Effector CD4-positive, alpha-beta T cell (primary cell): Measurements from ENCODE around the gene PSPH.

Experiments used
- DNase-seq: peaks from one replicate; pipeline ENCODE4 v3.0.0-alpha.2; 2020

Gene PSPH

GRCh38 chr7:55996856-55997500, 54.3 kb downstream of the PSPH start:
- no peak for DNase-seq

GRCh38 chr7:55992346-55992745, 58.9 kb downstream of the PSPH start:
- DNase-seq = no peak

DNA sequence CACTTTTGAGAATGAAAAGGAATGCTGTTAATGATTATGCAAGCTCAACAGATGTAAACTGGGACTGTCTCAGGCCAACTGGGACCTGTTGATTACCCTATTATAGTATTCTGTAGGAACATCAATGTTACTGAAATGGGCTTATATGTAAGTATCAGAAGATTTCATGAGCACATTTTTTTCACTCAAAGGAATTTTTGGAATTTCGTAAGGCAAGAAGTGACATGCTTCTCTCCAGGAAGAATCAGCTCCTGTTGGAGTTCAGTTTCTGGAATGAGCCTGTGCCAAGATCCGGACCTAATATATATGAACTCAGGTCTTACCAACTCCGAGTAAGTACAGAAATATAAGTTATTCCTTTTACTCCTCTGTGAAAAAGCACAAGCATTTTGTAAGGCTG, 67.7 kb downstream of the PSPH start:
- no peak for DNase-seq

GRCh38 chr7:55980266-55980665, 71.0 kb downstream of the PSPH start:
- no peak for DNase-seq

DNA sequence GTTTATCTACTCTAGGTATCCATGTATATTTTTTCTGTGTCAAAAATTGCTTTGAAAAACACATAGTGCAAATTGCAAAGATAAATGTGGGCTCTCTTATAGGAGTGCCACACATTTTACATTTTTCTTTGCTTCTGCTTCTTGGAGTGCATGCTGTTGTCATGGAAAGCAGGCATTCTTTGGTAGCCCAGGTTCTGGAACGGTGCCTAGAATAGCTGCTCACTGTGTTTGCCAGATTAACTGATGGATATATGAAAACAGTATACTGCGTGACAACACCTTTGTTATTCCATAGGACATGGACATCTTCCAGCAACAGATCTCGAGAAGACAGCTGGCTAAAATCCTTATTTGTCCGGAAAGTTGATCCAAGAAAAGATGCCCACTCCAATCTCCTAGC, 73.4 kb downstream of the PSPH start:
- no peak for DNase-seq

DNA sequence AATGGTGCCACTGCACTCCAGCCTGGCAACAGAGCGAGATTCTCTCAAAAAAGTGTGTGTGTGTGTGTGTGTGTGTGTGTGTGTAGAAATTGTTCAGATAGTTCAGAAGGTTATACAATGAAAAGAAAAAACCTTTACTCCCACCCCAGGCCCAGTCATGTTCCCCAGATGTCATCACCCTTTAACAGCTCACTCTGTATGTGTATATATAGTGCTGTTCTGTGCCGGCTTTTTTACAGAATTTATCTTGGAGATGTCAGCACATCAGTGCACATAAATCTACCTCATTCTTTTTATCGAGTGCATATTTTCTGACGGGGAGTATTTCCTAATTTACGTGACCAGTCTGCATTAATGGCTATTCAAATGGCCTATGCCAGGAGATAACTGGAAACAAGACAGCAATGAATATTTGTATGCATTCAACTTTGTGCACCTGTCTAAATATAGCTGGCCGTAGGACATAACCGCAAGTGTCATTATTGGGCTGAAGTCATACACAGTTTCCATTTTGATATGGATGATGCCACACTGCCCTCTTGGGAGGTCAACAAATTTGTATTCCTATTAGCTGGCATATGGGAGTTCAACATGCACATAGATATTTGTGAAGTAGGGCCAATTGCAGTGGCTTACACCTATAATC, 75.1 kb downstream of the PSPH start:
- DNase-seq = no peak

DNA sequence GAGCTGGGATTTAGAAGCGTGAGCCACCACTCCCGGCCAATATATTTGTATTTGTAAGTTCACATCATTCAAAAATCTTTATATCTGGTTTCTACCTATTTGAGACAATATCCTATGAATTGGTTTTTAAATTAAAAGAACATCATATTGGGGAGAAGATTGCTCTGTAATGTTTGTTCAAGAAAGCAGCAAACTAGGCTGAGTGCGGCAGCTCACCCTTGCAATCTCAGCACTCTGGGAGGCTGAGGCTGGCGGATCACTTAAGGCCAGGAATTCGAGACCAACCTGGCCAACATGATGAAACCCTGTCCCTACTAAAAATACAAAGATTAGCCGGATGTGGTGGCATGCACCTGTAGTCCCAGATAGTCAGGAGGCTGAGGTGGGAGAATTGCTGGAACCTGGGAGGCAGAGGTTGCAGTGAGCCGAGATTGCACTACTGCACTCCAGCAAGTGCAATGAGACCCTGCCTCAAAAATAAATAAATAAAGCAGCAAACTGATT, 77.4 kb downstream of the PSPH start:
- no peak for DNase-seq

- no peak for DNase-seq
These were observed 80.3 kb downstream of the PSPH start for GRCh38 chr7:55970978-55971377.

DNA sequence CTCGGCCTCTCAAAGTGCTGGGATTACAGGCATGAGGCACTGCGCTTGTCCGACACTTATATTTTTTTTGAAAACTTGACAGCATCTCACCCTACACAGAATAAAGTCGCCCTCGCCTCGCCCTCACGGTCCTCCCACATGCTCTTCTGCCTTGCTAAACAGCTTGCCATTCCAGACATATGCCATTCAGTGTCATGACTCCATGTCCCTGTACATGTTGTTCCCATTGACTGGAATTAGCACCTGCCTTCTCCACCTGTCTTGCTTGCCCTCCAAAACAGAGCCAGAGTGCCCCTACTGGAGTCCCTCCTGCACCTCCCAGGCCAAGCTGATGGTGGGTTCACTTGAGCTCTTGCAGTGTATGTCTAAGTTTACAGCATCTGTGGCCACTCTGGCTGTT, 80.7 kb downstream of the PSPH start:
- no peak for DNase-seq

- no peak for DNase-seq
These were observed 81.9 kb downstream of the PSPH start for GRCh38 chr7:55969391-55969790.

DNA sequence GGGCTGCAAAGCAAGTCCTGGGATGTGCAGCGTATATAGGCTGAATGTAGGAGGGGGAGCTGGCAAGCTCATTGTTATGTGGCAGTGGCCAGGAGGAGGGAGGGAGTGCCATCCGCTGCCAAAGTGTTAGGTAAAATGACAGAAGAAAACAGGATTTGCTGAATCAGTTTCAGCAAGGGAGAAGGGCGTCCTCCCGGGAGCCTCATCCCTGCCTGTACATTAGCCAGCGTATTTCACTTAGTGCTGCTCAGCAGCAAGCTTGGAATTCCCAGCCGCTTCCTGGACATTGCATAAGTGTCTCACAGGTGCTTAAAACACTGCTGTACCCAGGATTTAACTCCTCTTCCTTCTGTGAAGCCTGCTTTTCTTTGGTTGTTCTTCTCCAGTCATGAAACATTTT, 84.4 kb downstream of the PSPH start:
- DNase-seq = no peak

GRCh38 chr7:55965805-55966421, 85.3 kb downstream of the PSPH start:
- DNase-seq = no peak

DNA sequence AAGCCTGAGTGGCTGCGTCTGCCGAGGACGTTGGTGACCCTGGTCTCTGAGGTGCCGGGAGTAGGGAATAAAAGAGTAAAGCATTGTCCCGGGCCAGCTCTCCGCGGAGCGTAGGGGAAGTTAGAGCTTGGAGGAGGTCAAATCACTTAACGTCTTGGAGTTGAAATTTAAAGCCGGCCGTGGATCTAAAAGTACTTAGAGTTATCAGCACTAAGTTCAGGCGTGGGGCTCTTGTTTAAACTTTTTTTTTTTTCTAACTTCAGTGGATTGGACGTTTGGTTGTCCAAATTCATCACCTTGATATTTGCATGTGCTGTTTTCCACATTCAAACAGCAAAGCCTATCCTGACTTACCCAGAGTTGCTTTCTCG, 86.2 kb downstream of the PSPH start:
- DNase-seq = no peak

GRCh38 chr7:55964261-55965099, 86.8 kb downstream of the PSPH start, which contains the start of gene NIPSNAP2:
Gene NIPSNAP2 (plus strand): TSS chr7:55964585. CDS start chr7:55964610, 25 bp downstream.
- peak; percentile 53 for DNase-seq

DNA sequence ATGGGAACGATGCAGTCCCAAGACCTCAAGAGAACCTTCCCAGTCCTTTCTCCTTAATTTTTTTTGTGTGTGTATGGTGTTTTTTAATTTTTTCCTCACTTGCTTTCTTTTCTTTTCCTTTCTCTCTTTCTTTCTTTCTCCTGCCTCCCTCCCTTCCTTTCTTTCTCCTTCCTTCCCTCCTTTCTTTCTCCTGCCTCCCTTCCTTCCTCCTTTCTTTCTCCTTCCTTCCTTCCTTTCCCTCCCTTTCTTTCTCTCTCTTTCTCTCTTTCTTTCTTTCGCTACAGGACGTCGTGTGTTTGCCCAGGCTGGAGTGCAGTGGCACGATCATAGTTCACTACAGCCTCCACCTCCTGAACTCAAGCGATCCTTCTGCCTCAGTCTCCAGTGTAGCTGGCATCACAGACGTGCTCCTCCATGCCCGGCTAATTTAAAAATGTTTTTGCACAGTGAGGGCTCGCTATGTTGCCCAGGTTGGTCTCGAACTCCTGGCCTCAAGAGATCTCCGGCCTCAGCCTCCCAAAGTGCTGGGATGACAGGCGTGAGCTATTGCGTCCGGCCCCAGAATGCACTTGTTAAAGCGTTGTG, 87.6 kb downstream of the PSPH start:
- no peak for DNase-seq

GRCh38 chr7:55962014-55962413, 89.2 kb downstream of the PSPH start:
- no peak for DNase-seq
